Measurements from ENCODE around the gene SUMO3.

Gene SUMO3

DNA sequence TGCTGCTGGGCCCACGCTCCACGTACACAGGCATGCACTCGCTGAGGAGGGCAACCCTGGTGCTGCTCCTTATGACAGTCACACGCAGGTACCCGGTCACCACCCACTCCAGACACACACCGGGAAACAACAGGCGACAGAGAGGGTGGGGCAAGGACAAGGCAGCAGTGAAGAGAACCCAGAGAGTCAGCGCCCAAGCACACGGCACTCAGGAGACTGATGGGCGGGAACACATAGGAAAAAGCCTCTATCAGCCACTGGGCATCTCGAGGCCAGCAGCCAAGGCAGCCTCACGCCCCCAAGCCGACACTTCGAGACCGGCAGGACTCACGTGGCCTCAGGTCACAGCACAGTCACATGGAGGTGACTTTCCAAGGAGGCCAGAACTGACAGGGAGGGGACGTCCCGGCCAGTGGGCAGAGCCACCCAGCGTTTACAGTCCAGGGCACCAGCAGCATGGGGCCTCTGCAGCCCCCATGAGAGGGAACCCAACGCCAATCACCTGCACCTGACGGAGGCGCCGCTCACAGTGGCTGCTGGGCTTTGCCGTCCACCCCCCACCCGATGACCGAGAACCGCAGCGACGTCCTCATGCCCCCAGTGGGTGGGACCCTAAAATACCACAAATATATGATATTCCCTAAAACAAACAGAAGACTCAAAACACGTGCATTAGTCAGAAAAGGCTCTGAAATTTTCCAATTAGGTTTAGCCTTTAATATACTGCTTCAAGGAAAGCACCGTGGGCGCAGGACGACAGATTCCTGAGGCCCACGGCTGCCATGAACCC is 35.9 kb upstream of the SUMO3 start:
- no peak for TF ChIP-seq JUND (IDR thresholded peaks at IDR 0.05; ENCODE audit: low read depth)
- no peak for DNase-seq (ENCODE audit: low read depth in 1 of 2, low spot score in 1 of 2)
- in situ Hi-C loops (cut with HindIII; ENCODE audit: low pct_unique_long_range_greater_than_20kb, low sequenced_read_pairs) = no loop called here

DNA sequence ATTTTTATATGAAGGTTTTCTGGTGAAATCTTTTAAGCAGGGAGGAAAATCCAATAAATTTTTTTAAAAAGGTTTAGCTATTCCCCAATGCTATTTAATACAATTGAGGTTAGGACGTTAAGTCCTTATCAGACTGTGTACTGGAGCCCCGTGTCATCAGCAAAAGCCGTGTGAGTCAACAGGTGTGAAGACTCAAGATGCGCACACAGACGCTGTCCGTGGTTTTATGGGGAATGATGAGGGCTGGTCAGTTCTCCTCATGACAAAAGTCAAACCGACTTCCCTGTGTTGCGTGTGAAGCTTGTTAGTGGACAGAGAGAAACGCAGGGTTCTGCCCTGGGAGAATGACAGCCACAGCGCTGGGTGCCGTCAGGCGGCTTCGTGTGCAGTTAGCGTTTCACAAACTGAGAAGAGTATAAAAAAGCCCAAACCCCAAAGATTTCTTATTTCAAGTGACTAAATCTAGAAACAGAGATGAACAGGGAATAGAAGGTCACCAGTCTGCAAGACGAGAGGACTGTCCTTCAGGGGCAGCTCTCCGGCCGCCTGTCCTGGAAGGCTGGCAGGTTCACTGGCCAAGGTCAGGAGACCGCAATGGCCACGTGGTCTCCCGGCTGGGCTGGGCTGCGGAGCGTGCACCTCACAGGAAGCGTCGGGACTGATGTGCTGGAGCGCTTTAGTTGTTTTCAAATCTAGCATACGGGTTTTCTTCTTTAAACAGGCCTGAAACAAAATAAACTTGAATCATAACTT is 33.2 kb upstream of the SUMO3 start:
- TF ChIP-seq JUND (IDR thresholded peaks at IDR 0.05; ENCODE audit: low read depth) = no peak
- no peak for DNase-seq (ENCODE audit: low read depth in 1 of 2, low spot score in 1 of 2)
- in situ Hi-C loops (cut with HindIII; ENCODE audit: low pct_unique_long_range_greater_than_20kb, low sequenced_read_pairs) = no loop called here

GRCh38 chr21:44850208-44850800 is 32.4 kb upstream of the SUMO3 start:
- no peak for DNase-seq (ENCODE audit: low read depth in 1 of 2, low spot score in 1 of 2)
- TF ChIP-seq JUND (IDR thresholded peaks at IDR 0.05; ENCODE audit: low read depth) = no peak
- in situ Hi-C loops (cut with HindIII; ENCODE audit: low pct_unique_long_range_greater_than_20kb, low sequenced_read_pairs) = no loop called here

DNA sequence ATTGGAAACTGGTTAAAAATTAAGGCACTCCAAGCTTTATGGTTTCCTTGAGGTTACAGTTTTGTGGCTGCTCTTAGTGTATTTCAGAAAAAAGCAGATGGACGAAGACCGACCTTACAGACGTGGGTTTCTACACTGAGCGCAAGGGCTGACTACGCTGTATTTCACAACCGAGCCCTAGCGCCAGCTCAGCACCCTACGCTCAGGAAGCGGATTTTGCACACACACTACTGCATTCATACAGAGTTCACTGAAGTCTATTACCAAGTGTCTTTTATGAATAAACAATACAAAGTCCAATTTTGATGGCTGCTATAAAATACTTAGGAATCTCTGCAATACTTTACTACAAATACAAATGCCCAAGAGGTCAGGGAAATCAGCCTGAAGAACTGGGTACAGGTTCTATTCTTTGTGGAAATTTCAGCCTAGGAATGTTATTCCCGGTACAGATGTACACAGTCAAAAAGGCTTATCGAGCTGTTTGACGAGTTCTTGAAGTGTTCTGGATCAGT is 31.8 kb upstream of the SUMO3 start:
- no peak for DNase-seq (ENCODE audit: low read depth in 1 of 2, low spot score in 1 of 2)
- in situ Hi-C loops (cut with HindIII; ENCODE audit: low pct_unique_long_range_greater_than_20kb, low sequenced_read_pairs) = no loop called here
- TF ChIP-seq JUND (IDR thresholded peaks at IDR 0.05; ENCODE audit: low read depth) = no peak

DNA sequence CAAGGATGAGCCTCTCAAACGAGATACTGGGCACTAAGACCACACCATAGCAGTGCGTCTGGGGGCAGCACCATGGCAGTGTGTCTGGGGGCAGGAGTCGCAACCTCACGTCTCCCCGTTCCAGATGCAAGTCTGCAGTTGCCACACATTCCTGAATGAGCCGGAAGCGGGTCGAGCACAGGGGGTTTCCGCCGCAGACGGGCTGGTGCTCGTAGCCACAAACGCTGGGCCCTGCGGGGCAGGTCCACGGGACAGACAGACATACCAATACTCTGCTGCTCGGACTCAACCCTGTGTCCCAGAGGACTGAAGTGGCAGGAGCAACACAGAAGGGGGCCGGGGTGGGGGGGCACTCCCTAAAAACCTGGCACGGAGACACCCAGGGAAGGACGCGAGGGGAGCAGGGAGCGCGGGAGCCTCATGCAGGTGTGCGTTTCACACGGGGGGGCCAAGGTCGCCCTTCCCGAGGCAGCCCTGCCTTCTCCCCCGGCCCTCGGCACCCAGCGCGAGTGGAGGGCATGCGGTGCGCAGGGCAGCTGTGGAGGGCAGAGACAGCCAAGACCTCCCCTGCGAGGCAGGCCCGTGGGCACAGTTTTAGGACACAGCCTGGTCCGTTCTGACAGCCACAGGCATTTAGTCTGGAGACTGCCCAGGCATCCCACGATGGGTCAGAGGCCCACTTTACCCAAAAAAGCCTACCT is 31.1 kb upstream of the SUMO3 start:
- TF ChIP-seq JUND (IDR thresholded peaks at IDR 0.05; ENCODE audit: low read depth) = no peak
- no peak for DNase-seq (ENCODE audit: low read depth in 1 of 2, low spot score in 1 of 2)
- in situ Hi-C loops (cut with HindIII; ENCODE audit: low pct_unique_long_range_greater_than_20kb, low sequenced_read_pairs) = no loop called here

DNA sequence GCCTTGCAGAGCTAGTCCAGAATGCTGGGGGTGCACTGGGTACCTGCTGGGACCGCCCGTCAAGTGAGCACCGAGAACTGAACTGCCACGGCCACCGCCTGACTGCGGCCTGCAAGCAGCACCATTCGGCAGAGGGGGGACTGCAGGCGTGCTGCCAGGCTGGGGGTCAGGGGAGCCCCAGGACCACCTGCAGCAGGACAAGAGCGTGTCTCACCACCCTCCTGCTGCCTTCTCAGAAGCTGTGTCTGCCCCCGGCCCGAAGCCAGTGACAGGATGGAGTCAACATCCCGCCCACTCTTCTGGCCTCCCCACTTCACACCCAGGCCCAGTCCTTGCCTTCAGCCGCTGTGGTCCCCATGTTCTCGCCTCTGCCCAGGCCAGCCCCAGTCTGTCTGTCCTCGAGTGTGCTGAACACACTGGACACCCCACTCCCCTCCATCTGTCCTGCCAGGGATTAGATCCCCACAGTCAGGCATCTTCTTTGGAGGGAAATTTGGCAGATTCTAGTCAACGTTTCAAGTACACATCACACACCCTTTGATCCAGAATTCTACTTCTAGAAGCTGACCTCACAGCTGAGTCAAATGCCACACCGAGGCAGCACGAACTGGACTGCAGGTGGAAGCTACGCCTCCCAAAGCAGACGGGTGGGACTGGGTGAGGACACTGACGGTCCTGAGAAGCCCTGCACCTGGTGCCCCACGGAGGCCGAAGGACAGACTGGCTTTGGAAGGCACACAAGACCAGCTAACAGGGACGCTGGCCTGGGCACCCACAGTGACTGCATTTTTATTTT is 29.6 kb upstream of the SUMO3 start:
- in situ Hi-C loops (cut with HindIII; ENCODE audit: low pct_unique_long_range_greater_than_20kb, low sequenced_read_pairs) = no loop called here
- TF ChIP-seq JUND (IDR thresholded peaks at IDR 0.05; ENCODE audit: low read depth) = no peak
- DNase-seq (ENCODE audit: low read depth in 1 of 2, low spot score in 1 of 2) = no peak

- in situ Hi-C loops (cut with HindIII; ENCODE audit: low pct_unique_long_range_greater_than_20kb, low sequenced_read_pairs) = no loop called here
- no peak for TF ChIP-seq JUND (IDR thresholded peaks at IDR 0.05; ENCODE audit: low read depth)
- DNase-seq (ENCODE audit: low read depth in 1 of 2, low spot score in 1 of 2) = peak; percentile 70 to 74
Observed at GRCh38 chr21:44846485-44847260, 28.8 kb upstream of the SUMO3 start.

GRCh38 chr21:44846224-44846484 is 28.3 kb upstream of the SUMO3 start:
- DNase-seq (ENCODE audit: low read depth in 1 of 2, low spot score in 1 of 2) = no peak
- TF ChIP-seq JUND (IDR thresholded peaks at IDR 0.05; ENCODE audit: low read depth) = no peak
- in situ Hi-C loops (cut with HindIII; ENCODE audit: low pct_unique_long_range_greater_than_20kb, low sequenced_read_pairs) = no loop called here

GRCh38 chr21:44845418-44846223 is 27.8 kb upstream of the SUMO3 start:
- no peak for TF ChIP-seq JUND (IDR thresholded peaks at IDR 0.05; ENCODE audit: low read depth)
- in situ Hi-C loops (cut with HindIII; ENCODE audit: low pct_unique_long_range_greater_than_20kb, low sequenced_read_pairs) = no loop called here
- DNase-seq (ENCODE audit: low read depth in 1 of 2, low spot score in 1 of 2) = peak; percentile 75 to 80

DNA sequence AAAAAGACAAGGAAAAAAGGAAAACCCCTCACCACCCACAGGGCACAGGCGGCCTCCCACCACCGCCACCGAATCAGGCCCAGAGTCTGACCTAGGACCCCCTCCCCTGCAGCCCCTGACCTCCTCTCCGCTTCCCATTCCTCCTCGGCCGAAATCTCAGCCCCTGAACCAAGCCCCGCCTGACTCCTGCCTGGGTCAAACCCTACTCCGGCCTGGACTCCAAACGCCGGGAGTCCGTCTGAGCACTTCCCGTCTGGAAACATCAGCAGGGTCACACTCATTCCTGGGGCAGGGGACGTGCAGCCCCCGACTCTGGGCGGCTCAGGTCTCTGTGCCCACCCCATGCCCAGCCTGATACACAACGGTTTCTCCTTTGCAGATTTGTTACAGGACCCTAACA is 26.4 kb upstream of the SUMO3 start:
- DNase-seq (ENCODE audit: low read depth in 1 of 2, low spot score in 1 of 2) = no peak
- no peak for TF ChIP-seq JUND (IDR thresholded peaks at IDR 0.05; ENCODE audit: low read depth)
- in situ Hi-C loops (cut with HindIII; ENCODE audit: low pct_unique_long_range_greater_than_20kb, low sequenced_read_pairs) = no loop called here

Measured in T47D (cell line).